Endometrium (tissue), 2 donors: ENCODE results near the gene MAGEA4.
"Not testable (repeated sequence)": the region's sequence is repeated elsewhere in the genome, so short reads cannot be mapped to it uniquely, and the experiment has no call there.

Source experiments
- FAIRE-seq: peaks from 2 replicates; lab custom pipeline; 2012; peaks lifted over from hg19 to GRCh38; lab: Jason Lieb, UNC
- donor health status: control.
- donor health status: control.

The MAGEA4 gene, protein sequence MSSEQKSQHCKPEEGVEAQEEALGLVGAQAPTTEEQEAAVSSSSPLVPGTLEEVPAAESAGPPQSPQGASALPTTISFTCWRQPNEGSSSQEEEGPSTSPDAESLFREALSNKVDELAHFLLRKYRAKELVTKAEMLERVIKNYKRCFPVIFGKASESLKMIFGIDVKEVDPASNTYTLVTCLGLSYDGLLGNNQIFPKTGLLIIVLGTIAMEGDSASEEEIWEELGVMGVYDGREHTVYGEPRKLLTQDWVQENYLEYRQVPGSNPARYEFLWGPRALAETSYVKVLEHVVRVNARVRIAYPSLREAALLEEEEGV

DNA sequence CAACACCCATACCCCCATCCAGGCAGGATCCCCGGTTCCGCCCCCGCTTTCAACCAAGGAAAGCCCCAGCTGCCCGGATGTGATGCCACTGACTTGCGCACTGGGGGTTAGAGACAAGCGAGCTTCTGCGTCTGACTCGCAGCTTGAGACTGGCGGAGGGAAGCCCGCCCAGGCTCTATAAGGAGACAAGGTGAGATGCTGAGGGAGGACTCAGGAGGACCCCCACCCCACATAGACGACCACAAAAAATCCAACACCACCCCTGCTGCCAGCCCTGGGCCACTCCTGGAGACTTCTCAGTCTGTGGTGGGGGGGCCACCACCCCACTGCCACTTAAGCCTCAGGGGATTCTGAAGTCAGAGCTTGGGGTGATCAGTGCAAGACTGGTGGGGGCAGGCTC, at the start of gene MAGEA4:
MAGEA4 (plus strand) TSS at position 110 of the 400 bp plus-strand sequence. CDS start 10,776 bp downstream, outside the sequence.
- FAIRE-seq, result no peak

DNA sequence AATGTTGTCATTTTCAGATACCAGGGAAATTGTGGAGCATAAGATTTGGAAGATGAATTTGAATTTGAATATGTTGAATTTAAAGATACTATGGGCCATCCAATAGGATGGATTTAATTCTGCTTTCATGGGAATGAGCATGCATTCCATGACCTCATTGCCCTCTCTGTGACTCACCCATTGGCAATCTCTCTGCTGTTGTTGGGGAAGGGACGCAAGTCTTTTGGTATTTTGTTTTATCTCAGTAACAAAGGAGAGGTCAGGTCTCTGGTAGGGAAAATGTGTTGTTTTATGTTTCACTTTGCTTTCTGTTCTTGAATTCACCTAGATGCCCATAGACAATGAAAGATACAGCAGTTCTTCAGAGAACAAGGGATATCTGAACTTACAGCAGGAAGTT, 42.1 kb upstream of the MAGEA4 start:
- no peak for FAIRE-seq

DNA sequence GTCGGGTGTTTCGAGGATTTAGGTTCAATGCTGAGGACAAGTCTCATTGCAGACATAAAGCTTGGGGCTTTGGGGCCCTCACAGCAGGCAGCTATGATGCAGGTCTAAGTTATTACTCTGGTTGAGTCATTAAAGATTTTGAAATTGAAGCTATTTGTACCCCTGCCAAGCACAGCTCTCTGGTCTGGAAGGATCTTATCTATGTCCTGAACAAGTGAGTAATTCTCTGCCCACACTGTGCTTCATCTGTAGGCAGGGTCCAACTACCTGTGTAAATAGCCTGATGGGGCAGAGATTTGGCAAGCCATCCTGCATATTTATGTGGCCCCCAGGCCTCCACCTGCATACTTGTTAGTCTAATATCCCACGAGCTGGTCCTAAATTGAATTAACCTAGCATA, 41.4 kb upstream of the MAGEA4 start:
- FAIRE-seq, result no peak

DNA sequence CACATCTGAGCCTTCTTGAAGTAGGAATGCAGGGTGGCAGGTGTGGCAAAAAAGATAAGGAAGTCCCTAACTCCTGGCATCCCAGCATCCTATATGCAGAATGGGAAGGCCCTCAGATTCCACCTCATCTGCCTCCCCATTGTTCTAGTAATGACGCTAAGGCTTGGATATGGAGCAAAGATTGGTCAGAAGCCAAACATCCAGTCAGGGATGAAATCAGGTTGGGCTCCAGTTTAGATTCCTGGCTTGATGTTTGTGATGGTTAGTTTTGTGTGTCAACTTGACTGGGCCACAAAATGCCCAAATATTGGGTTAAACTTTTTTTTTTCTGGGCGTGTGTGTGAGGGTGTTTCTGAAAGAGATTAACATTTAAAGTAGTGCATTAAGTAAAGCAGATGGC, 39.6 kb upstream of the MAGEA4 start:
- no peak for FAIRE-seq

DNA sequence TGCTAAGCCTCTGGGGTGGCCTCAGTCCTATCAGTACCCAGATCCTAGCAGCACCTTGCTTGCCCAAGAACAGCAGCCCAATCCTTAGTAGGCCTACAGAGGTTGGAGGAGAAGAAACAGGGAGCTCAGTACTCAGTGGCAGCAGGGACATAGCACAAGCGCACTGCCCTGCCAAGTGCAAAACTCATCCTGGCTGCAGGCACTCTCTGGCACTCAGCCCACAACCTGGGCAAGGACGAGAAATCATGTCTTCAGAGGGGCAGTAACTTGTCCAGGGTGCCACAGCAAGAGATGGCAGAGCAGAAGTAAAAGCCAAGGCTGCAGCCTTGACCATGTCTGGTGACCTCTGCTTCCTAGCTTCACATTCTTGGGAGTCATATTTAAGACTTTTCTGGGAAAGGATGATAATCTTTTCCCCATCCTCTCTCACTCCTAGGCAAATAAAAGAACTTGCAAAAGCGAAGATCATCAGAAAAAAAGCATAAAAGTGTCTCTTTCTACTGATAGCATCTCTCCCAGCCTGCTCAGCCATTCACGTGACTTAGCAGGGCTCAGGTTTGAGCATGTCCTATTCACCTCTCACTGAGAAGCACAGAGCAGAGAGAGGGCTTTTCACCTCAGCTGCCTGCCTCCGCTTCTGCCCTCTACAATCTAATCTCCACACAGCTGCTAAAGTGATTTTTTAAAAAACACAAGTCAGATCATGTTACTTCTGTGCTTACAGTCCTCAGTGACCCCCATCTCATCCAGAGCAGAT, 37.2 kb upstream of the MAGEA4 start:
- no peak for FAIRE-seq

DNA sequence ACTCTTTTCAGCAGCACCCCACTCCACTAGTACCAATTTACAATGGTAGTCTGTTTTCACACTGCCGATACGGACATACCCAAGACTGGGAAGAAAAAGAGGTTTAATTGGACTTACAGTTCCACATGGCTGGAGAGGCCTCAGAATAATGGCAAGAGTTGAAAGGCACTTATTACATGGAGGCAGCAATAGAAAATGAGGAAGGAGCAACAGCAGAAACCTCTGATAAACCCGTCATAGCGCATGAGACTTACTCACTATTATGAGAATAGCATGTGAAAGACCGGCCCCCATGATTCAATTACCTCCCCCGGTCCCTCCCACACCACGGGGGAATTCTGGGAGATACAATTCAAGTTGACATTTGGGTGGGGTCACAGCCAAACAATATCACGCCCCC, 34.1 kb upstream of the MAGEA4 start:
- no peak for FAIRE-seq

DNA sequence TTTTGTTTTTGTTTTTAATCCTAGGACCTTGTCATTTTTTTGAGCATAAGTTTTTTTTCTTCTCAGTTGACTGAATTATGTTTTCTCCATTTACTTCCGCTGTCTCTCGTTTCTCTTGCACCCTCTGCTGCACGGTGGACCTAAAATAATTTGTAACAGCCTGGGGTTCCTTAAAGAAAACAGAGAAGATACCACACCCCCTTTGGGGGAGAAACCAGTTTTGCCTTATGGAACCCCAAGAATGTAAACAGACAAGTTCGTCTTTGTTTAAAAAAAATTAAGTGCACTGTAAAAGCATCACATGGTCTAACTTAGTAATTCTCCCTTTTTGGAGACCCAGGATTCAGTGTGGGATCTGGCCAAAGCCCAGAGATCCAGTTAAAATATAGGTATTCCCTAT, 32.8 kb upstream of the MAGEA4 start:
- no peak for FAIRE-seq

DNA sequence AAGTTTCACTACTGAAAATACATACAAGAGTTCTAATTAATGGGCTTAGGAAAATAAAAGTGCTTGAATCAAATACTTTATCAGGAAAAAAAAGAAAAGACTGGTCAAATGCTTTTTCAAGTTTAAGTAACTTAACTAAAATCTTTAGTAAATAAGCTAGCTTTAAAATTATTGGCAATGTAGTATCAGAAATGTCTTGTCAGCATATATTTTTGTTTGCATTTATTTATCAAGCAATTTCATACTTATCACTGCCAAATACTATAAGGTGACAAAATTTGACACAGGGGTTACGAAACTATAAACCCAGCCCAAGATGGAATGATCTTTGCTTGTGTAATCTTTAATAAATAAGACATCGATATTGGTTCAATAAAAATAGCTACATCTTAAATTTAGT, 31.8 kb upstream of the MAGEA4 start:
- FAIRE-seq, result no peak

DNA sequence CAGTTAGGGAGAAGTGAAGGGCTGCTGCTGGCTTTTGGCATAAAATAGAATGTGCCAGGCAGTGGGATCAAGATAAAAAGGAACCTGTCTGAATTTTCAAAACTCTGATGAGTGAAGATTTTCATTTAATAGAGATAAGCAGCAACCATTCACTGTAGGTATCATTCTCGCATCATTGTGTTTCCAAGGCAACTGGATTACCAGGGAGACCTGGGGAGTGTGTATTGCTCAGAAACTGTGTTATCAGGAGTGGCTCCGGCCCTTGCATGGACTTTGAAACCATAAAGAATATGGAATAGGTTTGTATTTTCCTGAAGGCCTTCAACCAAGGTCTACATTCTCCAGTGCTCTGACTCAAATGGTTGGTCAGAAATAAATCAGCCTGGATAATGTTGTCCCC, 23.3 kb upstream of the MAGEA4 start:
- no peak for FAIRE-seq

DNA sequence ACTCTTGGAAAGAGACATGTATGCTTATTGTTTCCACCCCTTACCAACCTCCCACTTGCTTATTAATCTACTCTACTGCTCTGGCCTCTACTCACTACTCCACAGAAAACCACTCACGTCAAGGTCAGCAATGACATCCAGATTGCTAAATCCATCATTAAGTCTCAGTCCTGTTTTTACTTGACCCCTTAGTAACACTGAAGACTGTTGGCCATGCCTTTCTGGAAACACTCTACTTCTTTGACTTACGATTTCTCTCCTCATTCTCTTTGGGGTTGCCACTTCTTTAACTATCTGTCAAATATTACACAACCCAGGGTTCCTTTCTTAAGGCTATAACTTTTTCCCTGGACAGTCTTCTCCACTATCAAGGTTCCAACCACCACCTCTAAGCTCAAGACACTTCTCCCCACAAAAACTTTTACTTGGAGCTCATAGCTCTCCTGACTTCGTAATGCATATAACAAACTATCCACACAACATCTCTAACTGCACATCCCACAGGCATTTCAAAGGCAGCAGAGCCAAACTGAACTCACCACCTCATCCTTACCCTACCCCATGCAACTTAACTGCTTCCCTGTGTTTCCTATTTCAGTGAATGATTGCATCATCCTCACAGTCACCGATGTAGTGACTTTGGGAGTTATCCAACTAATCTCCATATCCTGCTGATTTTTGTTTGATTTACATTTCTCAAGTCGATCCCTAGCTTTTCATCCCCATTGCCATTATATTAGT, 15.8 kb upstream of the MAGEA4 start:
- FAIRE-seq, result no peak

DNA sequence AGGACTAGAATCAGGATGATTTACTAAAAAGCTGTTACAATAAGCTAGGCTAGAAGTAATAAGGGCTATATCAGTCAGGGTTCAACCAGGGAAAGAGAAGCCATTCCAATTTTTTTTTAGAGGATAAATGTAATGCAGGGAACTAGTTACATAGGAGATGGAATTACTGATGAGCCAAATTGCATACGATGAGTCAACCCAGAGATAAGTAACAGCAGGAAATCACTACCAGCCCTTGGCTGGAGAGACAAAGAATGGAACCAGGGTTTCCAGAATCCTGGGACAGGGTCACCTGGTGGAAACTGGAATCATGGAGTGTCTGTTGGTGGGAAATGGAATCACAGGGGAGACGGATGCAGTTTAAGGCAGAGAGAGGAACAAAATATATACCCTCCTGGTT, 13.1 kb upstream of the MAGEA4 start:
- no peak for FAIRE-seq

DNA sequence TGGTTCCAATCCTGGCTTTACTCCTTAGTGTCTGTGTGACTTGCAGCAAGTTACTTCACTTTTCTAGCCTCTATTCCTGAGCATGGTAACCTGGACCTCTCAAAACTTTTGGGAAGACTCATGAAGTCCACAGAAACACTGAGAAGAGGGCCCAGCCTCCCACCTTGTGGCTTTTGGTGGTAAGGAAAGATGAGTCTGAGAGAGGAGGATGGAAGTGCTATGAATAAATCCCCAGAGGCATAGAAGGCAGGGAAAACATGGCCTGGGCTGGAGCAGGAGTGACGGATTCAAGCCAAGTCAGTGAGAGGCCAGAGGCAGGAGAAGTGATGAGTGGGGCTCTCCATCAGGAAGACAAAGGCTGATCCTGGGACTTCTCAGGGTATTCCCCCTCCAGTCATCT, 10.9 kb upstream of the MAGEA4 start:
- no peak for FAIRE-seq

DNA sequence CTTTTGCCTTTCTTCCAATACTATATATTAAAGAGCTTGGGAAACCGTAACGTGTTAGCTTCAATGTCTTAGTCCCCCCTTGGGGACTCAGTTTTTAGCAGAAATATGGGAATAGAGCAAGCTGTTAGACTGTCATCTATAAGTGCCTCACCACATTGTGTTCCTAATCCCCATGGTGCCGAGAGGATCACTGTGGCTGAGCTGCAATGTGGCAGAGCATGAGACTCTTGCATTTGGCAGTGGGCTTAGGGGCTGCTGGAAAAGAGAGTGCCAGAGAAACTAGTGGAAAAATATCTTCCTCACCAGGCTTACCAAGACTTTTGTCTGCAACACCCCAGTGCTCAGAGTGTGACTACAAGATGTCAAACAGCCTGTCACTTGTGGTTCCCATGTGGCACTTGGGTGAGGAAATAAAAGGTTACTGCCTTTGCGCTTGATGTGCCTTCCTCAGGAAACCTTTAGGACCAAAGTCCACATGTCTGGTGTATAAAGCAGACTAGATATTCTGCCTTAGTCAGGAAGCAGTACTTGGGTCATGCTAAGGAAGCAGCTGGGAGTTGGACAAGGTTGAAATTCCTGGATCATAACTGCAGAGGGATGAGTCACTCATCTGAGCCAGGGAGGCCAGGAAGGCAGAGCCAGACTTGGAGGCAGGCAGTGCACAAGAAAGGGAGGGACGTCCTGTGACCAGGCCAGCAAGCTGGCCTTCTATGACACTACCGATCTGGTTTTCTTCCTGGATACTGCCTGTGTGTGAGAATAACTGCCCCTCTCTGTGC, 9.7 kb upstream of the MAGEA4 start:
- FAIRE-seq, result no peak

DNA sequence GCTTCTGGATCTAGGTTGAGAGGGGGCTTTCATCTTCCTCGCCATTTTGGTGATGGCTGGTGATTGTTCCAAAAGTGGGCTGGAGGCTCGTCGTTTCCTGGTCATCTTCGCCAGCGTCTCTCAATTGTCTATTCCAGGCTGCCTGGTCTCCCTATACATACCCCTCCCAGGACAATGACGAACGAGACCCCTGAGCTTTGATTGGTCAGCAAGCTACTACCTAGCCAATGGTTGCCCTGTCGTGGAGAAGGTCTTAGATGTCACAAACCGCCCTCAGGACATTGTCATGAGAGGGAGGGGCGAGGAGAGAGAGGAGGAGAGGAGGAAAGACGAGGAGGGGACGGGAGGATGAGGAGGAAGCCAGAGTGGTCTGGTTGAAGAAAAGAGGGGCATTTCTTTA, 7.7 kb upstream of the MAGEA4 start:
- FAIRE-seq, result no peak

DNA sequence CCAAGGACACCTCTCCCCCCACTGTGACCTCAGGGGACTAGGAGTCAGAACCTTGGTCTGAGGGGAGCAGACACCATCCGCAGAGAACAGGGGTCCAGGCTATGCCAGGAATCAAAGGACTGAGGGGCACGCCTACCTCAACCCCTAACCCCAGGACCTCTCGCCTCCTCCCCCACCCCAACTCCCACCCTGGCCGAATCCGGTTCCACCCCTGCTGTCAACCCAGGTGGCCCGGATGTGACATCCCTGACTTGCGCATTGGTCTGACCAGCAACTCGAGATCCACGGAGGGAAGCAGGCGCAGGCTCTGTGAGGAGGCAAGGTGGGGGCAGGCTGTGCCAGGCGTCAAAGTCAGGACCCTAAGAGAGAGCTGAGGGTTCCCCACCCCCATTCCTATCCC, 468 bp upstream of the MAGEA4 start:
- FAIRE-seq, result no peak

DNA sequence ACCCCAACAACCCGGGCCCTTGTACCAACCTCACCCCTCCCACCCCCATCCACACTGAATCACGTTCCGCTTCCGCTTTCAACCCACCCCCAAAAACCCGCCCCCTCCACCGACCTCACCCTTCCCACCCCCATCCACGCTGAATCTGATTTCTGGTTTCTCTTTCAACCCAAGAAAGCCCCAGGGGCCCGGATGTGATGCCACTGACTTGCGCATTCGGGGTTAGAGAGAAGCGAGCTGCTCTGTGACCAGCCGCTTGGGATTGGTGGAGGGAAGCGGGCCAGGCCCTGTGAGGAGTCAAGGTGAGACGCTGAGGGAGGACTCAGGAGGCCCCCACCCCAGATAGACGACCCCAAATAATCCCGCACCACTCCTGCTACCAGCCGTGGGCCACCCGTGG, 6.0 kb downstream of the MAGEA4 start:
- not testable (repeated sequence) for FAIRE-seq

DNA sequence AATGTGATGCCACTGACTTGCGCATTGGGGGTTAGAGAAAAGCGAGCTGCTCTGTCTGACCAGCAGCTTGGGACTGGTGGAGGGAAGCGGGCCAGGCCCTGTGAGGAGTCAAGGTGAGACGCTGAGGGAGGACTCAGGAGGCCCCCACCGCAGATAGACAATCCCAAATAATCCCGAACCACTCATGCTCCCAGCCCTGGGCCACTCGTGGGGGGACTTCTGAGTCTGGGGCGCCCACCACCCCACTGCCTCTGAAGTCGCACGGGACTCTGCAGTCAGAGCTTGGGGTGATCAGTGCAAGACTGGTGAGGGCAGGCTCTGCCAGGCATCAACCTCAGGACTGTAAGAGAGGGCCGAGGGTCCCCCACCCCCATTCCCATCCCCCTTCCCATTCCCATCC, 6.9 kb downstream of the MAGEA4 start:
- no peak for FAIRE-seq

DNA sequence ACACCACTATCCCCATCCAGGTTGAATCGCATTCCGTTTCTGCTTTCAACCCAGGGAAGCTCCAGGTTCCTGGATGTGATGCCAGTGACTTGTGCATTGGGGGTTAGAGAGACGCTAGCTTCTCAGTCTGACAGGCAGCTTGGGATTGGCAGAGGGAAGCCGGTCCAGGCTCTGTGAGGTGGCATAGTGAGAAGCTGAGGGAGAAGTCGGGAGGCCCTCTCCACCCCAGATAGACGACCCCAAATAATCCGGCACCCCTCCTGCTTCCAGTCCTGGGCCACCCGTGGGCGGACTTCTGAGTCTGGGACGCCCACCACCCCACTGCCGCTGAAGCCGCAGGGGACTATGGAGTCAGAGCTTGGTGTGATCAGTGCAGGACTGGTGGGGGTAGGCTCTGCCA, 7.4 kb downstream of the MAGEA4 start:
- FAIRE-seq, result no peak

DNA sequence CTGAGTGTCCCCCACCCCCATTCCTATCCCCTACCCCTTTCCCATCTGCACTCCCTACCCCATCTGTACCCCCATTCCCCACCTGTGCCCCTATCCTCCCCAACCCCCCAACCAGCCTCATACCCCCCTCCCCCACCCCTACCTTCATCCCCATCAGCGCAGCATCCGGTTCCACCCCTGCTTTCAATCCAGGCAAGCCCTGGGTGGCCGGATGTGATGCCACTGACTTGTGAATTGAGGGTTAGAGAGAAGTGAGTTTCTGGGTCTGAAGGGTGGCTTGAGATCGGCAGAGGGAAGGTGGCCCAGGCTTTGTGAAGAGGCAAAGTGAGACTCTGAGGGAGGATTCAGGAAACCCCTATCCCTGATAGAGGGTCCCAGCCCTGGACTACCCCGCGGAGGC, 7.8 kb downstream of the MAGEA4 start:
- no peak for FAIRE-seq

DNA sequence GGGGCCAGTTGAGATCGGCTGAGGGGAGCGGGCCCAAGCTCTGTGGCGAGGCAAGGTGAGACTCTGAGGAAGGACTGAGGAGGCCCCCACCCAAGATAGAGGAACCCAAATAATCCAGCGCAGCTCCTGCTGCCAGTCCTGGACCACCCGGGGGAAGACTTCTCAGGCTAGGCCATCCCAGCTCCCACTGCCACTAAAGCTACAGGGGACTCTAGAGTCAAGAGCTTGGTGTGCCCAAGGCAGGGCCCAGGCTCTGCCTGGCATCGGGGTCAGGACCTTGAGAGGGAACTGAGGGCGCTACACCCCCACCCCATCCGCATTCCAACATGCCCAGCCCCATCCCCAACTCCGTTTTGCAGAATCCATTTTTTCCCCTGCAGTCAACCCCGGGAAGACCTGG, 8.6 kb downstream of the MAGEA4 start:
- FAIRE-seq, result no peak

DNA sequence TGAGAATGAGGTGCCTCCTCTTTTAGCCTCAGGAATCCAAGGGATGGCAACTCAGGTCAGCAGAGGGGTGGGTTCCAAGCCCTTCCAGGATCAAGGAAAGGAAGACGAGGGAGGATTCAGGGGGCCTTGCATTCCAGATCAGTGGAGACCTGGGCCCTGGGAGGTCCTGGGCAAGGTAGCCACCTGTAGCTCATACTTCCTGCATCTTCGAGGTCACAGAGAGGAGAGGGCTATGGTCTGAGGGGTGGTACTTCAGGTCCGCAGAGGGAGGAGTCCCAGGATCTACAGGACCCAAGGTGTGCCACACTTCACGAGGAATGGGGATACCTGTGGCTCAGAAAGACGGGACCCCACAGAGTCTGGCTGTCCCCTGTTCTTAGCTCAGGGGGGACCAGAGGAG, 9.2 kb downstream of the MAGEA4 start:
- no peak for FAIRE-seq

DNA sequence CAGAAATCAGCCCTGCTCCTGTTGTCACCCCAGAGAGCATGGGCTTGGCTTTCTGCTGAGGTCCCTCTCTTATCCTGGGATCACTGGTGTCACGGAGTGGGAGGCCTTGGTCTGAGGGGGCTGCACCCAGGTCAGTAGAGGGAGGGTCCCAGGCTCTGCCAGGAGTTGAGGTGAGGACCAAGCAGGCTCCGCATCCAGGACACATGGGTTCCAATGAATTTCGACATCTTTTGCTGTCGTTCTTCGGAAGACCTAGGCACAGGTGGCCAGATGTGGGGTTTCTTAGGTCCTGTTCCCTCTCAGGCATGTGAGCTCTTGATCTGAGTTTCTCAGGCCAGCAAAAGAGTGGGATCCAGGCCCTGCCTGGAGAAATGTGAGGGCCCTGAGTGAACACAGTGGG, 10.0 kb downstream of the MAGEA4 start:
- no peak for FAIRE-seq
